GM23338 (cell line): ENCODE results near the gene C11orf91. TPM values are rescaled to one million over a fixed set of nuclear protein-coding genes. Genes with fewer than 3 reads are reported as not detected.
A peak's percentile ranks its signal among the peaks of the same experiment; 100 is the strongest.

Experiments used
- ATAC-seq: fragments of 200-7000 bp; cut with Tn5 transposase; 3 replicates; pipeline ENCODE4 v1.9.1; 2020
- DNase-seq: peaks from one replicate; pipeline ENCODE4 v3.0.0-alpha.2; 2015; ENCODE audit warnings: low spot score
- H2AFZ ChIP-seq: fragments of 200-600 bp; sonication (generic); 2 replicates; pipeline ENCODE4 v1.8.0; 2016; ENCODE audit warnings: antibody characterized with exemption, mild to moderate bottlenecking, moderate library complexity
- H3F3A ChIP-seq: fragments of 200-600 bp; sonication (generic); replicated peaks from 2 replicates; pipeline ENCODE4 v1.8.0; 2017; ENCODE audit warnings: antibody characterized with exemption, mixed run types, low read depth
- H3K27ac ChIP-seq: fragments of 200-600 bp; sonication (generic); 2 replicates; pipeline ENCODE4 v1.6.1; 2016; ENCODE audit warnings: low read depth
- H3K27me3 ChIP-seq: fragments of 200-600 bp; sonication (generic); 2 replicates; pipeline ENCODE4 v1.8.0; 2016; ENCODE audit warnings: mild to moderate bottlenecking, mixed run types, moderate library complexity; ENCODE audit not compliant: insufficient read depth
- H3K36me3 ChIP-seq: fragments of 200-600 bp; sonication (generic); 2 replicates; pipeline ENCODE4 v1.8.0; 2016; ENCODE audit warnings: mild to moderate bottlenecking; ENCODE audit not compliant: insufficient read depth
- H3K4me1 ChIP-seq: fragments of 200-600 bp; sonication (generic); 2 replicates; pipeline ENCODE4 v1.8.0; 2016; ENCODE audit warnings: mild to moderate bottlenecking, moderate library complexity; ENCODE audit not compliant: insufficient read depth
- H3K4me2 ChIP-seq: fragments of 200-600 bp; sonication (generic); 2 replicates; pipeline ENCODE4 v1.7.1; 2017; ENCODE audit warnings: mixed run types
- H3K4me3 ChIP-seq: fragments of 200-600 bp; sonication (generic); 2 replicates; pipeline ENCODE4 v1.6.1; 2016; ENCODE audit warnings: mixed run types
- H3K79me2 ChIP-seq: fragments of 200-600 bp; sonication (generic); replicated peaks from 2 replicates; pipeline ENCODE4 v1.8.0; 2017; ENCODE audit warnings: mild to moderate bottlenecking; ENCODE audit not compliant: insufficient read depth
- H3K9me2 ChIP-seq: fragments of 200-600 bp; sonication (generic); 2 replicates; pipeline ENCODE4 v1.8.0; 2017; ENCODE audit not compliant: insufficient read depth
- H4K20me1 ChIP-seq: fragments of 200-600 bp; sonication (generic); replicated peaks from 2 replicates; pipeline ENCODE4 v1.8.0; 2017; ENCODE audit warnings: mild to moderate bottlenecking; ENCODE audit not compliant: insufficient read depth
- H3K27ac Mint-ChIP-seq: 2 replicates; pipeline ENCODE4 v1.8.0; 2020; ENCODE audit warnings: inconsistent platforms, mild to moderate bottlenecking, moderate library complexity, mixed read lengths
- H3K27me3 Mint-ChIP-seq: 3 replicates; pipeline ENCODE4 v1.8.0; 2022; ENCODE audit warnings: low read depth, mild to moderate bottlenecking, moderate library complexity, mixed read lengths, inconsistent platforms; ENCODE audit not compliant: insufficient read depth, poor library complexity
- H3K36me3 Mint-ChIP-seq: 3 replicates; pipeline ENCODE4 v1.8.0; 2021; ENCODE audit warnings: low read depth, mild to moderate bottlenecking, inconsistent platforms, moderate library complexity, mixed read lengths
- H3K4me1 Mint-ChIP-seq: 3 replicates; pipeline ENCODE4 v1.8.0; 2020; ENCODE audit warnings: mild to moderate bottlenecking, inconsistent platforms, mixed read lengths
- H3K4me3 Mint-ChIP-seq: 3 replicates; pipeline ENCODE4 v1.8.0; 2021; ENCODE audit warnings: moderate library complexity, mild to moderate bottlenecking, inconsistent platforms, mixed read lengths
- H3K9me3 Mint-ChIP-seq: 3 replicates; pipeline ENCODE4 v1.8.0; 2020; ENCODE audit warnings: moderate library complexity, mild to moderate bottlenecking, inconsistent platforms, mixed read lengths
- CREB1 ChIP-seq: fragments of 250-450 bp; sonication (Bioruptor Pico); IDR thresholded peaks from 2 replicates; pipeline ENCODE4 v1.5.0; 2020; ENCODE audit warnings: low read depth, mild to moderate bottlenecking, moderate library complexity
- CTCF ChIP-seq, 2 experiments: fragments of 200-600 bp in 1 of 2; sonication (generic) in 1 of 2; conservative IDR thresholded peaks; 2 replicates each; pipeline versions ENCODE4 v1.5.1 to v1.6.1; 2016 to 2017; ENCODE audit warnings: antibody characterized with exemption in 2 of 2, low read depth in 2 of 2, mild to moderate bottlenecking in 2 of 2, moderate library complexity in 1 of 2
- ETS1 ChIP-seq: IDR thresholded peaks from 2 replicates; pipeline ENCODE4 v1.6.1; 2016; ENCODE audit warnings: antibody characterized with exemption
- EZH2 ChIP-seq: fragments of 200-600 bp; sonication (generic); IDR thresholded peaks from one replicate; pipeline ENCODE4 v1.8.0; 2017; ENCODE audit warnings: antibody characterized with exemption, mild to moderate bottlenecking, low read depth; ENCODE audit not compliant: unreplicated experiment
- EZH2phosphoT487 ChIP-seq: fragments of 200-600 bp; sonication (generic); IDR thresholded peaks from one replicate; pipeline ENCODE4 v1.8.1; 2018; ENCODE audit warnings: antibody characterized with exemption; ENCODE audit not compliant: unreplicated experiment
- JUNB ChIP-seq: IDR thresholded peaks from one replicate; pipeline ENCODE4 v1.6.1; 2016; ENCODE audit warnings: antibody characterized with exemption; ENCODE audit not compliant: unreplicated experiment
- NANOG ChIP-seq: IDR thresholded peaks from 2 replicates; pipeline ENCODE4 v1.6.1; 2016; ENCODE audit warnings: antibody characterized with exemption, borderline replicate concordance
- POLR2AphosphoS5 ChIP-seq: IDR thresholded peaks from 2 replicates; pipeline ENCODE4 v1.6.1; 2016; ENCODE audit warnings: antibody characterized with exemption, low read depth
- REST ChIP-seq: IDR thresholded peaks from one replicate; pipeline ENCODE4 v1.6.1; 2018; ENCODE audit warnings: antibody characterized with exemption; ENCODE audit not compliant: unreplicated experiment
- STAT1 ChIP-seq: IDR thresholded peaks from one replicate; pipeline ENCODE4 v1.6.1; 2016; ENCODE audit warnings: antibody characterized with exemption; ENCODE audit not compliant: unreplicated experiment
- ZNF114 ChIP-seq: fragments of 250-450 bp; sonication (Bioruptor Pico); IDR thresholded peaks from 2 replicates; pipeline ENCODE4 v1.5.0; 2020; ENCODE audit warnings: mild to moderate bottlenecking, moderate library complexity
- ZNF331 ChIP-seq: fragments of 250-450 bp; sonication (Bioruptor Pico); IDR thresholded peaks from 2 replicates; pipeline ENCODE4 v1.5.0; 2020; ENCODE audit warnings: low read depth, mild to moderate bottlenecking, moderate library complexity
- ZNF462 ChIP-seq: fragments of 250-450 bp; sonication (Bioruptor Pico); IDR thresholded peaks from 2 replicates; pipeline ENCODE4 v1.5.0; 2020; ENCODE audit warnings: mild to moderate bottlenecking, moderate library complexity
- polyA plus RNA-seq: library from polyadenylated mRNA; unstranded; fragments of >200 nt; fragmentation: Nextera tagmentation; extraction: Ambion mirVana; gene quantifications from 2 replicates; pipeline ENCODE4 v1.2.1, GENCODE V29; 2016
- total RNA-seq: library from RNA; depleted of rRNA; stranded (reverse); fragments of >200 nt; shearing (Covaris generic); gene quantifications from 2 replicates; pipeline ENCODE4 v1.2.3, GENCODE V29; 2014

Gene C11orf91
- total and polyA plus RNA-seq, 2 experiments from 2014 or later: not detected

- Histone ChIP-seq H3K36me3 (no peaks in the 10 kb centered on the region), H4K20me1 (no peaks in the 10 kb centered on the region), H2AFZ (0 out of 2 replicates have a peak overlapping the region, but pooled peaks have one; percentile 52), H3K4me2 (0 out of 2 replicates have a peak overlapping the region, but pooled peaks have one; percentile 26), H3K9me2 (no peaks in the 10 kb centered on the region), H3K79me2 (no peaks in the 10 kb centered on the region), H3K27me3 (no peaks in the 10 kb centered on the region), H3F3A (no peaks in the 10 kb centered on the region), H3K4me1 (peaks cover 28% of the 10 kb centered on the region), H3K4me3 (no peak overlapping the region), H3K27ac (no peak overlapping the region)
- no peak for DNase-seq
- Mint-ChIP-seq H3K27ac (no peak overlapping the region), H3K36me3 (no peaks in the 10 kb centered on the region), H3K27me3 (no peaks in the 10 kb centered on the region), H3K4me1 (peaks cover 36% of the 10 kb centered on the region), H3K9me3 (no peaks in the 10 kb centered on the region; the same call in 2 of the 3 replicates), H3K4me3 (no peak overlapping the region)
- TF ChIP-seq EZH2phosphoT487 (no peak), ZNF331 (CRISPR knock-in tag) (no peak), NANOG (no peak), STAT1 (no peak), JUNB (no peak), CTCF (conservative IDR thresholded peaks at IDR 0.05; ENCODE audit: low read depth in 2 of 2) (no peak), ZNF114 (no peak), REST (no peak), EZH2 (no peak), CREB1 (no peak), ZNF462 (no peak), ETS1 (no peak), POLR2AphosphoS5 (no peak)
- ATAC-seq: no peak; the same call in 2 of the 3 replicates
Observed at GRCh38 chr11:33692541-33692940, 8.1 kb downstream of the C11orf91 start.
